A549 (cell line): ENCODE data around the gene PAPPA. TPM values are rescaled to one million over a fixed set of nuclear protein-coding genes. Genes with fewer than 3 reads are reported as not detected.

ENCODE experiments used
- ATAC-seq, 2 experiments: fragments of 200-7000 bp in 1 of 2; fragments of >200 bp in 1 of 2; cut with Nextera tagmentation in 1 of 2; cut with Tn5 transposase in 1 of 2; 3 replicates each; pipeline versions ENCODE4 v1.8.0 to v1.9.1; 2018 to 2020; ENCODE audit warnings: mild to moderate bottlenecking in 1 of 2, moderate library complexity in 1 of 2
- CTCF ChIA-PET: fragments of 300-600 bp; sonication (Branson Sonifier 250); formaldehyde crosslinking; extraction: SDS; loops from one replicate; lab custom pipeline; 2021; ENCODE audit warnings: antibody characterized with exemption, inconsistent platforms; lab: Yijun Ruan, JAX
- POLR2A ChIA-PET: fragments of 350-600 bp; formaldehyde crosslinking; extraction: SDS; loops from one replicate; lab custom pipeline; 2021; ENCODE audit warnings: antibody characterized with exemption, inconsistent platforms; lab: Yijun Ruan, JAX
- DNase-seq, 2 experiments: peaks; one replicate each; pipeline versions ENCODE4 v3.0.0 to v3.0.0-alpha.2; 2011 to 2016; ENCODE audit warnings: low read depth in 1 of 2, low spot score in 1 of 2
- FAIRE-seq: peaks from 2 replicates; lab custom pipeline; 2011; peaks lifted over from hg19 to GRCh38; lab: Jason Lieb, UNC
- H3K27ac ChIP-seq, 2 experiments: fragments of >200 bp; sonication (Bioruptor Twin); formaldehyde crosslinking; 3 replicates each; pipeline ENCODE4 v1.5.1; 2016 to 2017
- H3K4me1 ChIP-seq: fragments of >200 bp; sonication (Bioruptor Twin); formaldehyde crosslinking; 3 replicates; pipeline ENCODE4 v1.6.1; 2016
- H3K4me2 ChIP-seq: fragments of >200 bp; sonication (Bioruptor Twin); formaldehyde crosslinking; 3 replicates; pipeline ENCODE4 v1.6.1; 2016
- H3K4me3 ChIP-seq: fragments of >200 bp; sonication (Bioruptor Twin); formaldehyde crosslinking; 3 replicates; pipeline ENCODE4 v1.5.1; 2016
- H3K9me3 ChIP-seq: fragments of >200 bp; sonication (Bioruptor Twin); formaldehyde crosslinking; 3 replicates; pipeline ENCODE4 v1.6.1; 2016
- FOSB ChIP-seq: fragments of 250-450 bp; sonication (Bioruptor Pico); IDR thresholded peaks from 2 replicates; pipeline ENCODE4 v1.5.0; 2020; ENCODE audit warnings: mild to moderate bottlenecking, moderate library complexity
- KDM1A ChIP-seq: fragments of 200-600 bp; sonication (generic); IDR thresholded peaks from 2 replicates; pipeline ENCODE4 v1.6.1; 2016; ENCODE audit warnings: low read depth, mild to moderate bottlenecking
- WGBS: methylation state at CpG from one replicate; pipeline ENCODE4 v1.1.6; 2017; ENCODE audit errors: missing lambda C conversion rate; 5-methylcytosine and 5-hydroxymethylcytosine counted together
- polyA plus RNA-seq, 4 experiments: library from polyadenylated mRNA; depleted of rRNA in 3 of 4; stranded (reverse); fragments of >200 nt; fragmentation: RNase III in 1 of 4; extraction: RNeasy Plus Mini Kit Qiagen cat#74134 plus additional on column Dnase treatment in 1 of 4; gene quantifications; 2 replicates in 3 of 4; 3 replicates in 1 of 4; pipeline ENCODE4 v1.2.3, GENCODE V29; 2011 to 2017
- TF ChIP-seq, protein P1 (sequence below): IDR thresholded peaks from 2 replicates; pipeline ENCODE4 v1.6.1; 2012
- TF ChIP-seq, protein P2 (sequence below): IDR thresholded peaks from 2 replicates; pipeline ENCODE4 v1.6.1; 2012

The PAPPA gene
- polyA plus RNA-seq, 2 of the 4 experiments (the other 2 are of a cell fraction): 40.0 to 127 TPM

DNA sequence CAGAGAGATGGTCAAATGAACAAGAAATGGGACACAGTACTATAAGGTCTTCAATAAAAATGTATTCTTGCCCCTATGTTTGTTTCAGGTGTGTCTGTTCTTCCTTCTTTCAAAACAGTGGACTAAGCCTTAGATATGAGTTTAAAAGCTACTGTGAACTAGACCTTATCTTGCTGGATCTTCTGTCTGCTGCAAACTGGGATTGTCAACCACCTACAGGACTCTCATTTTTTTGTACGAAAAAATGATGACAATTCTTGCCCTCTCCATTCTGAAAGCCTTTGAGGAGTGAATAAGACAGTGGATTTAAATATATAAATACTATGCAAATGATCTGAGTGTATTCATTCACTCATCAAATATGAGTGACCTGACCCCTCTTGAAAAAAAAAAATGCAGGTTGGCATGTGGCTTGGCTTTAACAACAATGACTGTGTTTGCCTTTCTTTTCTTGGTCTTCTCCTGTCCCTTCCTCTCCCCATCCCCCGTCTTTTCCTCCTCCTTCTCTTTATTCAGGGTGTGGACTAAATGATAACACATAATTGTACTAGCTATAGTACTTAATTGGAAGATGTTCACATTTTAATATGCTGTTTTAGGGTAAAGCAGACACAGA lies 298.0 kb downstream of the PAPPA start:
- TF ChIP-seq, protein P1, sequence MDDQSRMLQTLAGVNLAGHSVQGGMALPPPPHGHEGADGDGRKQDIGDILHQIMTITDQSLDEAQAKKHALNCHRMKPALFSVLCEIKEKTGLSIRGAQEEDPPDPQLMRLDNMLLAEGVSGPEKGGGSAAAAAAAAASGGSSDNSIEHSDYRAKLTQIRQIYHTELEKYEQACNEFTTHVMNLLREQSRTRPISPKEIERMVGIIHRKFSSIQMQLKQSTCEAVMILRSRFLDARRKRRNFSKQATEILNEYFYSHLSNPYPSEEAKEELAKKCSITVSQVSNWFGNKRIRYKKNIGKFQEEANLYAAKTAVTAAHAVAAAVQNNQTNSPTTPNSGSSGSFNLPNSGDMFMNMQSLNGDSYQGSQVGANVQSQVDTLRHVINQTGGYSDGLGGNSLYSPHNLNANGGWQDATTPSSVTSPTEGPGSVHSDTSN: no peak
- TF ChIP-seq FOSB (CRISPR knock-in tag): no peak
- no peak for TF ChIP-seq KDM1A
- TF ChIP-seq, protein P2, sequence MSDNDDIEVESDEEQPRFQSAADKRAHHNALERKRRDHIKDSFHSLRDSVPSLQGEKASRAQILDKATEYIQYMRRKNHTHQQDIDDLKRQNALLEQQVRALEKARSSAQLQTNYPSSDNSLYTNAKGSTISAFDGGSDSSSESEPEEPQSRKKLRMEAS: no peak
- peaks cover 9% of the 10 kb centered on the region for H3K9me3 ChIP-seq
- ChIA-PET POLR2A (no interaction called here), CTCF (no interaction called here)
- no peak overlapping the region; a peak in 1 of 6 replicates for H3K27ac ChIP-seq
- peaks cover 14% of the 10 kb centered on the region; the same call in 2 of the 3 replicates for H3K4me1 ChIP-seq
- H3K4me3 ChIP-seq: no peak overlapping the region
- DNase-seq (no peak), FAIRE-seq (no peak), ATAC-seq (no peak)
- no peak overlapping the region for H3K4me2 ChIP-seq
- 84% methylated on average over 2 of the region's 2 CpGs for WGBS
